Common myeloid progenitor, CD34-positive (primary cell): ENCODE measurements around the gene COQ3.

Experiments used
- CTCF ChIA-PET: fragments of 350-600 bp; sonication (Branson Sonifier 250); formaldehyde crosslinking; loops from one replicate; lab custom pipeline; 2021; ENCODE audit warnings: antibody characterized with exemption; lab: Charles Lee
- POLR2A ChIA-PET: fragments of 350-600 bp; sonication (Branson Sonifier 250); formaldehyde crosslinking; loops from one replicate; lab custom pipeline; 2021; ENCODE audit warnings: antibody characterized with exemption; lab: Charles Lee
- DNase-seq, 3 donors: peaks; one replicate each; pipeline versions ENCODE4 v3.0.0 to v3.0.0-alpha.2; 2013
- H3K27ac ChIP-seq, 2 experiments: 1 replicate in 1 of 2; 2 replicates in 1 of 2; pipeline ENCODE4 v1.7.0; 2013; ENCODE audit warnings: inconsistent platforms in 2 of 2, low read length in 2 of 2, mild to moderate bottlenecking in 2 of 2, low read depth in 1 of 2, moderate library complexity in 1 of 2; ENCODE audit not compliant: severe bottlenecking in 2 of 2, insufficient read depth in 1 of 2, poor library complexity in 1 of 2
- H3K27me3 ChIP-seq, 5 experiments: replicated peaks in 2 of 5; 1 replicate in 3 of 5; 2 replicates in 2 of 5; pipeline versions ENCODE4 v1.6.1 to v1.7.0; 2013; ENCODE audit warnings: low read length in 4 of 5, mild to moderate bottlenecking in 2 of 5, moderate library complexity in 2 of 5, inconsistent platforms in 1 of 5; ENCODE audit not compliant: insufficient read depth in 5 of 5, control insufficient read depth in 4 of 5
- H3K36me3 ChIP-seq, 4 experiments: 1 replicate in 2 of 4; 2 replicates in 2 of 4; pipeline versions ENCODE4 v1.6.1 to v1.7.0; 2013; ENCODE audit warnings: low read length in 3 of 4, control low read depth in 1 of 4, mild to moderate bottlenecking in 1 of 4; ENCODE audit not compliant: control insufficient read depth in 4 of 4, insufficient read depth in 4 of 4
- H3K4me1 ChIP-seq, 4 experiments: 1 replicate in 3 of 4; 2 replicates in 1 of 4; pipeline versions ENCODE4 v1.6.1 to v1.7.1; 2013; ENCODE audit warnings: low read length in 3 of 4, mild to moderate bottlenecking in 3 of 4, control low read depth in 1 of 4, inconsistent platforms in 1 of 4, moderate library complexity in 1 of 4; ENCODE audit not compliant: control insufficient read depth in 4 of 4, insufficient read depth in 4 of 4; ENCODE audit errors: control extremely low read depth in 1 of 4
- H3K4me3 ChIP-seq, 7 experiments: 1 replicate in 4 of 7; 2 replicates in 3 of 7; pipeline versions ENCODE4 v1.5.1 to v1.7.0; 2013; ENCODE audit warnings: mild to moderate bottlenecking in 7 of 7, low read length in 6 of 7, moderate library complexity in 6 of 7, inconsistent platforms in 2 of 7, low read depth in 2 of 7, control low read depth in 1 of 7; ENCODE audit not compliant: insufficient read depth in 4 of 7, control insufficient read depth in 1 of 7; ENCODE audit errors: extremely low read depth in 1 of 7
- H3K9me3 ChIP-seq, 5 experiments: 1 replicate in 4 of 5; 2 replicates in 1 of 5; pipeline versions ENCODE4 v1.6.1 to v1.7.1; 2013; ENCODE audit warnings: low read length in 4 of 5, mild to moderate bottlenecking in 2 of 5, inconsistent platforms in 1 of 5, low read depth in 1 of 5, moderate library complexity in 1 of 5; ENCODE audit not compliant: control insufficient read depth in 4 of 5, insufficient read depth in 2 of 5; ENCODE audit errors: control extremely low read depth in 1 of 5
- WGBS: methylation state at CpG from one replicate; pipeline ENCODE4 v1.1.5; 2013; ENCODE audit not compliant: insufficient coverage; 5-methylcytosine and 5-hydroxymethylcytosine counted together

Gene COQ3

GRCh38 chr6:99416226-99416625 lies 22.2 kb upstream of the COQ3 start:
- ChIA-PET CTCF (interaction anchor here (1.5 to 1.7 kb wide), 2 partner anchors 10 to 14 kb away, joined by 4 to 6 read pairs; no protein-coding TSS in a partner anchor), POLR2A (no interaction called here)
- peaks cover 4 to 33% (median 17%) of the 10 kb centered on the region in 4 experiments for H3K36me3 ChIP-seq
- no peak overlapping the region for H3K4me3 ChIP-seq
- H3K9me3 ChIP-seq, result no peaks in the 10 kb centered on the region
- H3K27me3 ChIP-seq, result no peaks in the 10 kb centered on the region
- DNase-seq, result no peak
- no peak overlapping the region for H3K27ac ChIP-seq
- no CpG with 5 or more reads among the region's 2 CpGs for WGBS
- H3K4me1 ChIP-seq, result peaks cover 0 to 12% (median 0%) of the 10 kb centered on the region in 4 experiments

GRCh38 chr6:99415446-99415845 lies 21.5 kb upstream of the COQ3 start:
- Histone ChIP-seq H3K27ac (no peak overlapping the region), H3K4me1 (peaks cover 0 to 12% (median 0%) of the 10 kb centered on the region in 4 experiments), H3K4me3 (no peak overlapping the region), H3K27me3 (no peaks in the 10 kb centered on the region), H3K36me3 (peaks cover 7 to 38% (median 20%) of the 10 kb centered on the region in 4 experiments), H3K9me3 (no peaks in the 10 kb centered on the region)
- ChIA-PET POLR2A (no interaction called here), CTCF (no interaction called here)
- DNase-seq, result no peak

GRCh38 chr6:99412065-99412464 lies 18.1 kb upstream of the COQ3 start:
- Histone ChIP-seq H3K4me3 (no peak overlapping the region), H3K9me3 (no peaks in the 10 kb centered on the region), H3K36me3 (peaks cover 14 to 71% (median 42%) of the 10 kb centered on the region in 4 experiments), H3K27me3 (no peaks in the 10 kb centered on the region), H3K27ac (no peak overlapping the region), H3K4me1 (peaks cover 0 to 1% (median 0%) of the 10 kb centered on the region in 4 experiments)
- POLR2A ChIA-PET, result no interaction called here
- CTCF ChIA-PET, result interaction anchor here (1.8 kb wide), 1 partner anchor 16 kb away, joined by 4 read pairs; no protein-coding TSS in a partner anchor
- WGBS, result no CpG with 5 or more reads among the region's 1 CpG
- DNase-seq, result no peak

- CTCF ChIA-PET, result interaction anchor here (1.0 to 1.2 kb wide), 2 partner anchors 15 to 17 kb away, joined by 3 to 5 read pairs; partner anchors contain the start of gene COQ3
- POLR2A ChIA-PET, result interaction anchor here (1.3 kb wide), 1 partner anchor 14 kb away, joined by 4 read pairs; no protein-coding TSS in a partner anchor
- Histone ChIP-seq H3K27ac (no peak overlapping the region), H3K9me3 (no peaks in the 10 kb centered on the region), H3K36me3 (peaks cover 13 to 86% (median 59%) of the 10 kb centered on the region in 4 experiments), H3K4me3 (no peak overlapping the region), H3K27me3 (no peaks in the 10 kb centered on the region), H3K4me1 (no peaks in the 10 kb centered on the region)
- DNase-seq, result no peak
Observed at GRCh38 chr6:99409672-99410071, 15.7 kb upstream of the COQ3 start.

DNA sequence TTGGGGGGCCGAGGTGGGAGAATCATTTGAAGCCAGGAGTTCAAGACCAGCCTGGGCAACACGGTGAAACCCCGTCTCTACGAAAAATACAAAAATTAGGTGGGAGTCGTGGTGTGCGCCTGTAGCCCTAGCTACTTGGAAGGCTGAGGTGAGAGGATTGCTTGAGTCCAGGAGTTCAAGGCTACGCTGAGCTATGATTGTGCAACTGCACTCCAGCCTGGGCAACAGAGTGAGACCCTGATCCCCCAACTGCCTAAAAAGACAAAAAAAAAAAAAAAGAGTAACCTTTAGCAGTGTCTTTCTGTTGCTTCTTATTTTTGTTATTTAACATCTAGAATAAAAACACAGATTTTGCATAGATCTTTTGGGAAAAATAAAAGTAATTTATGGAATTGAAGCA lies 13.1 kb upstream of the COQ3 start:
- no peaks in the 10 kb centered on the region for H3K4me1 ChIP-seq
- ChIA-PET CTCF (interaction anchor here (0.7 to 0.9 kb wide), 2 partner anchors 13 to 96 kb away, joined by 3 read pairs; no protein-coding TSS in a partner anchor), POLR2A (no interaction called here)
- no peak overlapping the region for H3K4me3 ChIP-seq
- H3K9me3 ChIP-seq, result no peaks in the 10 kb centered on the region
- no peak for DNase-seq
- WGBS, result 100% methylated on average over 2 of the region's 7 CpGs
- no peak overlapping the region for H3K27ac ChIP-seq
- H3K36me3 ChIP-seq, result peaks cover 19 to 94% (median 64%) of the 10 kb centered on the region in 4 experiments
- no peaks in the 10 kb centered on the region for H3K27me3 ChIP-seq

DNA sequence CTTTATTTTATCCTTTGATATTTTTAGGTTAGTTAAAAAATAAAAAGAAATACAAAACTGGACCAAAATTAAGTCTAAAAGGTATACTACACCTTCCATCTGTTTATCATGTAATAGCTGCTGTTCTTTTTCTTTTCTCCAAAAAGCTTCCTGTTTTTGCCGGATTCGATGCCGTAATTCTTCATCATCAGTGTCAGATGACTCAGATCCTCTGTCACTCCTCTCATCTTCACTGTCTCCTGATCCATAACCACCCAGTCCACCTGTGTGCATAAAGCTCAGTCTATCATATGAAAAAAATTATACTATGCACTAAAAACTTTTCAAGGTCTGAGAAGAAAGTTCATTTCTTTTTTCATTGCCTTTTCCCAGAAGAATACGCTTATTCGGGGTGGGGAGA lies 8.5 kb upstream of the COQ3 start:
- Histone ChIP-seq H3K36me3 (peaks cover 15 to 83% (median 60%) of the 10 kb centered on the region in 4 experiments), H3K4me3 (no peak overlapping the region)
- CTCF ChIA-PET, result interaction anchor here (1.0 to 1.7 kb wide), 5 partner anchors 9 to 17 kb away, joined by 3 to 7 read pairs (median 6); partner anchors contain the start of gene COQ3

GRCh38 chr6:99397287-99397686 lies 3.3 kb upstream of the COQ3 start:
- 100% methylated on average over 1 of the region's 1 CpG for WGBS
- POLR2A ChIA-PET, result interaction anchor here (0.8 kb wide), 1 partner anchor 21 kb away, joined by 3 read pairs; no protein-coding TSS in a partner anchor
- H3K27ac ChIP-seq, result no peak overlapping the region
- H3K9me3 ChIP-seq, result no peaks in the 10 kb centered on the region
- peaks cover 0 to 10% (median 5%) of the 10 kb centered on the region in 4 experiments for H3K4me1 ChIP-seq
- peaks cover 6 to 40% (median 23%) of the 10 kb centered on the region in 4 experiments for H3K36me3 ChIP-seq
- CTCF ChIA-PET, result interaction anchor here (1.7 to 2.0 kb wide), 2 partner anchors 27 to 66 kb away, joined by 5 to 6 read pairs; no protein-coding TSS in a partner anchor
- H3K27me3 ChIP-seq, result no peaks in the 10 kb centered on the region
- H3K4me3 ChIP-seq, result no peak overlapping the region
- DNase-seq, result no peak

More for the DNA sequence above, 8.5 kb upstream of the COQ3 start:
- WGBS, result 75% methylated on average over 3 of the region's 5 CpGs
- no peaks in the 10 kb centered on the region for H3K9me3 ChIP-seq
- POLR2A ChIA-PET, result no interaction called here
- H3K27ac ChIP-seq, result no peak overlapping the region
- H3K27me3 ChIP-seq, result no peaks in the 10 kb centered on the region
- no peak for DNase-seq
- no peaks in the 10 kb centered on the region for H3K4me1 ChIP-seq
